ENCODE results near the gene IFI27L1. TPM values are rescaled to one million over a fixed set of nuclear protein-coding genes. Genes with fewer than 3 reads are reported as not detected.

IFI27L1 gene
- total RNA-seq, 4 donors from 2014 or later: 7.1 to 32.8 (median 14.3) TPM

DNA sequence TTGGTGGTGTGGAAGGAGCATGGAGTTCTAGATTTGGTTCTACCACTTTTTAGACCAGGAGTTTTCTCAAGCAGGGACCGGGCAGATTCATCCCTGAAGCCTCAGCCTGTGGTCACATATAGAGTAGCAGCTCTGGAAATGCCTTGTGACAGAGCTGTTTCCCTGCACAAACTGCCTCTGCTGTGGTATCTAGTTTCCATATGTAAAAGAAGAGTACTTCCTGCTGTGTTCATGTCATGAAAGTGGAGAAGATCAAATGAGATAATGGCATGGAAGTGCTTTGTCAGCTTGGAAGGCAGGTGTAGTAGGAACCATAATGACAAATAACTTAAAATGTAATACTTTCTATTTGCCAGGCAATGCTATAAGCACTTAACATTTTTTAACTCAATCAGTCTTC is 28.9 kb upstream of the IFI27L1 start:
- Histone ChIP-seq H3K4me1 (no peaks in the 10 kb centered on the region), H3K27me3 (no peaks in the 10 kb centered on the region), H3K27ac (no peak overlapping the region), H3K9me3 (no peaks in the 10 kb centered on the region), H3K36me3 (no peaks in the 10 kb centered on the region), H3K4me3 (no peak overlapping the region)
- no peak for DNase-seq
- TF ChIP-seq, protein P1, sequence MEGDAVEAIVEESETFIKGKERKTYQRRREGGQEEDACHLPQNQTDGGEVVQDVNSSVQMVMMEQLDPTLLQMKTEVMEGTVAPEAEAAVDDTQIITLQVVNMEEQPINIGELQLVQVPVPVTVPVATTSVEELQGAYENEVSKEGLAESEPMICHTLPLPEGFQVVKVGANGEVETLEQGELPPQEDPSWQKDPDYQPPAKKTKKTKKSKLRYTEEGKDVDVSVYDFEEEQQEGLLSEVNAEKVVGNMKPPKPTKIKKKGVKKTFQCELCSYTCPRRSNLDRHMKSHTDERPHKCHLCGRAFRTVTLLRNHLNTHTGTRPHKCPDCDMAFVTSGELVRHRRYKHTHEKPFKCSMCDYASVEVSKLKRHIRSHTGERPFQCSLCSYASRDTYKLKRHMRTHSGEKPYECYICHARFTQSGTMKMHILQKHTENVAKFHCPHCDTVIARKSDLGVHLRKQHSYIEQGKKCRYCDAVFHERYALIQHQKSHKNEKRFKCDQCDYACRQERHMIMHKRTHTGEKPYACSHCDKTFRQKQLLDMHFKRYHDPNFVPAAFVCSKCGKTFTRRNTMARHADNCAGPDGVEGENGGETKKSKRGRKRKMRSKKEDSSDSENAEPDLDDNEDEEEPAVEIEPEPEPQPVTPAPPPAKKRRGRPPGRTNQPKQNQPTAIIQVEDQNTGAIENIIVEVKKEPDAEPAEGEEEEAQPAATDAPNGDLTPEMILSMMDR (IDR thresholded peaks at IDR 0.05): no peak
- TF ChIP-seq POLR2A (IDR thresholded peaks at IDR 0.05): no peak
- intact Hi-C loops (cut with DNase I; ENCODE audit: low total_unique reads): no loop called here

DNA sequence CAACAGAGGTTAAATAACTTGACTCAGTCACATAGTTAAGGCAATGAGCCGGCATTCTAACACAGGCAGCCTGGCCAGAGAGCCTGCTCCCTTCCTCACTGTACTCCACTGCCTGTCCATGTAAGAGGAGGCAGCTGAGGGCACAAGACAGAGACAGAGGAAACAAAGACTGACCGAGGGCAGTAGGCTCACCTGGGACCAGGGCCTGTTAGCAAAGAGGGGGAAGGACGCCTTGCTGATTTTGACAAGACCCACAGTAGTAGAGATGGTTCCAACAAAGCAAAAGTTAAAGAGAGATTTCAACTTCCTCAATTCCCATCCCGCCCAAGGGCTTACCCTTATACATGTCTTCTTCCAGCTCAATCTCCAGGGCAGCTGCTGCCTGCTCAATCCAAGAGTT is 28.4 kb upstream of the IFI27L1 start:
- intact Hi-C loops (cut with DNase I; ENCODE audit: low total_unique reads): no loop called here
- Histone ChIP-seq H3K27me3 (no peaks in the 10 kb centered on the region), H3K36me3 (no peaks in the 10 kb centered on the region), H3K4me3 (no peak overlapping the region), H3K27ac (no peak overlapping the region), H3K4me1 (no peaks in the 10 kb centered on the region), H3K9me3 (no peaks in the 10 kb centered on the region)
- DNase-seq: no peak
- TF ChIP-seq POLR2A (IDR thresholded peaks at IDR 0.05): no peak
- TF ChIP-seq, protein P1 (IDR thresholded peaks at IDR 0.05): no peak

DNA sequence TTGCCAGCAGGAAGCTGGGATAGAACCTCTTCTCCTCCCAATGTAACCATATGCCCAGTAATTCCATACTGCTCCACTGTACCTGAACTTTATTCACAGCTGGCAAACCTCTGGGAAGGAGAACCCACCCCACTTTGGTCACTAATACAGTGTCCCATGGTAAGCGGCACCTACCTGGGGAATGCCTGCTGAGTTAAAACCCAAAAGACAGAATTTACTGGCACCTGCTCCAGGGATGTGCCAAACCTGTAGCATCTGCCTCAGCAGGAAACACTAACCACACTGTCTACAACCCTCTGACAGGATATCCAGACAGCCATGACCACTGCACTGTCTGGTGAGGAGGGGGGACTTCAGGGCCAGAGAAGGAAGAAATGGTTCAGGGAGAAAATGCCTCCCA is 26.7 kb upstream of the IFI27L1 start:
- Histone ChIP-seq H3K27ac (no peak overlapping the region), H3K4me3 (no peak overlapping the region), H3K4me1 (no peaks in the 10 kb centered on the region), H3K27me3 (no peaks in the 10 kb centered on the region), H3K36me3 (no peaks in the 10 kb centered on the region), H3K9me3 (no peaks in the 10 kb centered on the region)
- DNase-seq: no peak
- intact Hi-C loops (cut with DNase I; ENCODE audit: low total_unique reads): no loop called here
- TF ChIP-seq POLR2A (IDR thresholded peaks at IDR 0.05): no peak
- TF ChIP-seq, protein P1 (IDR thresholded peaks at IDR 0.05): no peak

DNA sequence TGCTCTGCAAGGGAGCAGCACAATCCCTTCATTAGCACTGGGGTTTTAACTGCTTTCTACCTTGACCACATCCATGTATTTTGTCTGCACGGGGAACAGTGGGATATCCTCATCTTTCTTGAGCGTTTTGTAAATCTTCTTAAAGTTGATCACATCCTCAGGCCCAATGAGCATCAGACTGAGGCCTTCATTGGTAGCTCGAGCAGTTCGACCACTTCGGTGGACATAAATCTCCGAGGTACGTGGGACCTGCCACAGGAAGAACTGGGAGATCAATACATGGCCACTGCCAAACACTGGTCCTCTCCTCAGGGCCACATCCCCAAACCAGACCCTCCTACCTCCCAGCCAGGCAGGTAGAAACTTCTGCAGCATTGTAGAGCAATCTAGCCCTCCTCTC is 26.2 kb upstream of the IFI27L1 start:
- Histone ChIP-seq H3K9me3 (no peaks in the 10 kb centered on the region), H3K36me3 (no peaks in the 10 kb centered on the region), H3K27ac (no peak overlapping the region), H3K4me3 (no peak overlapping the region), H3K27me3 (no peaks in the 10 kb centered on the region), H3K4me1 (no peaks in the 10 kb centered on the region)
- TF ChIP-seq, protein P1 (IDR thresholded peaks at IDR 0.05): no peak
- TF ChIP-seq POLR2A (IDR thresholded peaks at IDR 0.05): no peak
- no peak for DNase-seq
- intact Hi-C loops (cut with DNase I; ENCODE audit: low total_unique reads): no loop called here

DNA sequence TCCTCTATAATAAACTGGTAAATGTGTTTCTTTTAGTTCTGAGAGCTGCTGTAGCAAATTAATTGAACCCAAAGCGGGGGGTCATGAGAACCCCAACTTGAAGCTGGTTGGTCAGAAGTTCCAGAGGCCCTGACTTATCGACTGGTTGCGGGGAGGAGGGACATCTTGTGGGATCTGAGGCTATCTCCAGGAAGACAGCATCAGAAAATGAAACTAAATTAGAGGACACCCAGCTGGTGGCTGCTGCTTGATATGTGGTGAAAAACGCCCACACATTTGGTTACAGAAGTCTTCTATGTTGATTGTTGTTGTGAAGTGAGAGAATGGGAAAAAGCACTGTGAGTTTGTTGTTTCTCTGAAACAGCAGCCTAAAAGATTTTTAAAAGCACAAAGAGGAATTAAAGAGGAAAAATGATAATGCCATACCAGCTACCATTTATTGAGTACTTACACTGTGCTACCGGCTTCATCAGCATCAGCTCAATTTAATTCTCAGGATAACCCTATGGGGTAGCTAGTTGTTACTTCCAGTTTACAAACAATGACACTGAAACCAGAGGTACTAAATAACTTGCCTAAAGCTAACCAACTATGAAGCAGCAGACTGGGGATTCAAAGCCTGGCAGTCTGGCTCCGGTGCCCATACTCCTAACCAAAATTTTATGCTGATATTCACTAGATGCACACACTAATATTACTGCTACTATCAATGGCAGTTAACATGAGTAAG is 24.4 kb upstream of the IFI27L1 start:
- Histone ChIP-seq H3K27me3 (no peaks in the 10 kb centered on the region), H3K4me3 (no peak overlapping the region), H3K9me3 (no peaks in the 10 kb centered on the region), H3K36me3 (no peaks in the 10 kb centered on the region), H3K4me1 (no peaks in the 10 kb centered on the region), H3K27ac (no peak overlapping the region)
- DNase-seq: no peak
- intact Hi-C loops (cut with DNase I; ENCODE audit: low total_unique reads): no loop called here
- no peak for TF ChIP-seq POLR2A (IDR thresholded peaks at IDR 0.05)
- TF ChIP-seq, protein P1 (IDR thresholded peaks at IDR 0.05): no peak
